SK-N-SH treated with all-trans-retinoic acid at 6 μM for 48 hours (cell line): ENCODE data around the gene MTTP.

Experiments used
- BACH2 ChIP-seq: fragments of 250-450 bp; sonication (Bioruptor Pico); IDR thresholded peaks from 2 replicates; pipeline ENCODE4 v1.9.0; 2021; ENCODE audit warnings: mild to moderate bottlenecking, borderline replicate concordance
- CSDC2 ChIP-seq: fragments of 250-450 bp; sonication (Bioruptor Pico); IDR thresholded peaks from 2 replicates; pipeline ENCODE4 v1.5.0; 2020; ENCODE audit warnings: mild to moderate bottlenecking, moderate library complexity
- ZC3H10 ChIP-seq: fragments of 250-450 bp; sonication (Bioruptor Pico); IDR thresholded peaks from 2 replicates; pipeline ENCODE4 v1.5.1; 2021; ENCODE audit warnings: mild to moderate bottlenecking, moderate library complexity
- ZNF565 ChIP-seq: fragments of 450-650 bp; formaldehyde crosslinking; conservative IDR thresholded peaks from 2 replicates; pipeline ENCODE4 v1.5.0; 2020; ENCODE audit warnings: low read depth, mild to moderate bottlenecking, moderate library complexity
- TF ChIP-seq, protein P1 (sequence below): fragments of 250-450 bp; sonication (Bioruptor Pico); IDR thresholded peaks from 2 replicates; pipeline ENCODE4 v1.8.0; 2020; ENCODE audit warnings: mild to moderate bottlenecking, moderate library complexity, borderline replicate concordance
- TF ChIP-seq, protein P2 (sequence below): fragments of 250-450 bp; sonication (Bioruptor Pico); IDR thresholded peaks from 2 replicates; pipeline ENCODE4 v1.5.1; 2021; ENCODE audit warnings: mild to moderate bottlenecking, moderate library complexity

DNA sequence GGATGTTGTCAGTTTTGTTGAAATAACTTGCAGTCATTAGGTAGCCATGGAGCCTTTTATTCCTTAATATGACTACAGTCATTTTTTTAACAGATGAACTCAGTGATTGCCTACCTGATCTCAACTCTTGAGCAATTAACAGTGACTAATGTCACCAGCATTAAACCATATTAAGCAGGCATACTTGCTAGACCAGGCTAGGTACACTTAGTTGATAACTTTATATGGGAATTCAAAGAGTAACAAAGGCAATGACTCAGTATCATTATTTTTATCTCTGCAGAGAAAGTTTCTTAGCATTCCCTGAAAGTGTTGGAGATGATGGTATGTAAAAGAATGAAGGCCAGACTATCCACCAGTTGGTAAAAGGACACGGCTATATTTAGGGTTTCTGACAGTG, 83.2 kb downstream of the MTTP start, which contains the start of gene C4orf54:
- TF ChIP-seq ZNF565 (CRISPR knock-in tag) (no peak), ZC3H10 (CRISPR knock-in tag) (no peak), BACH2 (no peak), CSDC2 (CRISPR knock-in tag) (no peak)
- TF ChIP-seq, protein P1, sequence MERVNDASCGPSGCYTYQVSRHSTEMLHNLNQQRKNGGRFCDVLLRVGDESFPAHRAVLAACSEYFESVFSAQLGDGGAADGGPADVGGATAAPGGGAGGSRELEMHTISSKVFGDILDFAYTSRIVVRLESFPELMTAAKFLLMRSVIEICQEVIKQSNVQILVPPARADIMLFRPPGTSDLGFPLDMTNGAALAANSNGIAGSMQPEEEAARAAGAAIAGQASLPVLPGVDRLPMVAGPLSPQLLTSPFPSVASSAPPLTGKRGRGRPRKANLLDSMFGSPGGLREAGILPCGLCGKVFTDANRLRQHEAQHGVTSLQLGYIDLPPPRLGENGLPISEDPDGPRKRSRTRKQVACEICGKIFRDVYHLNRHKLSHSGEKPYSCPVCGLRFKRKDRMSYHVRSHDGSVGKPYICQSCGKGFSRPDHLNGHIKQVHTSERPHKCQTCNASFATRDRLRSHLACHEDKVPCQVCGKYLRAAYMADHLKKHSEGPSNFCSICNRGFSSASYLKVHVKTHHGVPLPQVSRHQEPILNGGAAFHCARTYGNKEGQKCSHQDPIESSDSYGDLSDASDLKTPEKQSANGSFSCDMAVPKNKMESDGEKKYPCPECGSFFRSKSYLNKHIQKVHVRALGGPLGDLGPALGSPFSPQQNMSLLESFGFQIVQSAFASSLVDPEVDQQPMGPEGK = no peak
- TF ChIP-seq, protein P2, sequence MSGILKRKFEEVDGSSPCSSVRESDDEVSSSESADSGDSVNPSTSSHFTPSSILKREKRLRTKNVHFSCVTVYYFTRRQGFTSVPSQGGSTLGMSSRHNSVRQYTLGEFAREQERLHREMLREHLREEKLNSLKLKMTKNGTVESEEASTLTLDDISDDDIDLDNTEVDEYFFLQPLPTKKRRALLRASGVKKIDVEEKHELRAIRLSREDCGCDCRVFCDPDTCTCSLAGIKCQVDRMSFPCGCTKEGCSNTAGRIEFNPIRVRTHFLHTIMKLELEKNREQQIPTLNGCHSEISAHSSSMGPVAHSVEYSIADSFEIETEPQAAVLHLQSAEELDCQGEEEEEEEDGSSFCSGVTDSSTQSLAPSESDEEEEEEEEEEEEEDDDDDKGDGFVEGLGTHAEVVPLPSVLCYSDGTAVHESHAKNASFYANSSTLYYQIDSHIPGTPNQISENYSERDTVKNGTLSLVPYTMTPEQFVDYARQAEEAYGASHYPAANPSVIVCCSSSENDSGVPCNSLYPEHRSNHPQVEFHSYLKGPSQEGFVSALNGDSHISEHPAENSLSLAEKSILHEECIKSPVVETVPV (CRISPR knock-in tag) = no peak
